Fibroblast of lung (primary cell): Measurements from ENCODE around the gene NRARP.

ENCODE experiments used
- EZH2 ChIP-seq: IDR thresholded peaks from 2 replicates; pipeline ENCODE4 v1.5.1; 2012; ENCODE audit warnings: low read length, control low read depth, mild to moderate bottlenecking; ENCODE audit errors: missing control alignments
- TF ChIP-seq, protein P1 (sequence below), 2 donors: IDR thresholded peaks in 1 of 2; conservative IDR thresholded peaks in 1 of 2; 1 replicate in 1 of 2; 2 replicates in 1 of 2; pipeline ENCODE4 v1.5.1; 2011 to 2012; ENCODE audit warnings: low read length in 2 of 2, control low read depth in 1 of 2, inconsistent platforms in 1 of 2, low read depth in 1 of 2, mild to moderate bottlenecking in 1 of 2

DNA sequence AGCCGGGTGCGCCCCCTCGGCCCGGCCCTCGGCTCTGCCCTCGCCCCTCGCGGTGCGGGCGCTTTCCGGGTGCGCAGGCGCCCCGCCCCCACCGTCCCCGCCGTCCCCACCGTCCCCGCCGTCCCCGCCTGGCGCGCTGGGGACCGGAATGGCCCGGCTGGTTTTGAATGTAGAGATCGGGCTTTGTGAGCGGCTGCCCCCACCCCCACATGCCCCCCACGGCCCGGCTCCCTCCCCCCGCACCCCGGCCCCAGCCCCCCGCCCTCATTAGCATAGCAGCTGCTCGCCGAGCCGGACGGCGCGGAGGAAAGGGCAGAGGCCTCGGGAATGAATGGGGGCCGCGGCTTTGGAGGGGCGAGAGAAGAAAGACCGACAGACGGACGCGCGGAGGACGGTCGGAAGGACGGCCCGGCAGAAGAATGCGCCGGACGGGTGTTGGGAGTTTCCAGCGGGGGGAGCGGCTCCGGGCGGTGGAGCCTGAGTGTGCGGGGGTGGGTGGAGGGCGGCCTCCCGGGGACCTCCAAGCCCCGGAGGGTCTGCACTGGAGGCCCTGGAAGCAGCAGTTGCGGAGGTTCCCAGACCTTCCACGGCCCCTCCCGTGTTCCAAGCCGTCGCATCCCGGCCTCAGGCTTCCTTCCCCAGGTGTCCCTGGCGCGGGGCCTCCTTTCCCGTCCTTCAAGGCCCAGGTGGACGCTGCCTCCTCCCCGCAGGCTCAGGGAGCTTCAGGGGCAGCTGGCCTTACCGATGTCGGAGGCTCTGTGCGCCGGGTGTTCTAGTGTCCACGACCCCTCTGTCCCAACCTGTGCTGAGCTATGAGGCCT is 6.0 kb downstream of the NRARP start:
- peak; percentile 85 for TF ChIP-seq EZH2
- TF ChIP-seq, protein P1, sequence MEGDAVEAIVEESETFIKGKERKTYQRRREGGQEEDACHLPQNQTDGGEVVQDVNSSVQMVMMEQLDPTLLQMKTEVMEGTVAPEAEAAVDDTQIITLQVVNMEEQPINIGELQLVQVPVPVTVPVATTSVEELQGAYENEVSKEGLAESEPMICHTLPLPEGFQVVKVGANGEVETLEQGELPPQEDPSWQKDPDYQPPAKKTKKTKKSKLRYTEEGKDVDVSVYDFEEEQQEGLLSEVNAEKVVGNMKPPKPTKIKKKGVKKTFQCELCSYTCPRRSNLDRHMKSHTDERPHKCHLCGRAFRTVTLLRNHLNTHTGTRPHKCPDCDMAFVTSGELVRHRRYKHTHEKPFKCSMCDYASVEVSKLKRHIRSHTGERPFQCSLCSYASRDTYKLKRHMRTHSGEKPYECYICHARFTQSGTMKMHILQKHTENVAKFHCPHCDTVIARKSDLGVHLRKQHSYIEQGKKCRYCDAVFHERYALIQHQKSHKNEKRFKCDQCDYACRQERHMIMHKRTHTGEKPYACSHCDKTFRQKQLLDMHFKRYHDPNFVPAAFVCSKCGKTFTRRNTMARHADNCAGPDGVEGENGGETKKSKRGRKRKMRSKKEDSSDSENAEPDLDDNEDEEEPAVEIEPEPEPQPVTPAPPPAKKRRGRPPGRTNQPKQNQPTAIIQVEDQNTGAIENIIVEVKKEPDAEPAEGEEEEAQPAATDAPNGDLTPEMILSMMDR (conservative IDR thresholded peaks at IDR 0.05 in 1 of 2, IDR thresholded peaks at IDR 0.05 in 1 of 2; ENCODE audit: low read depth in 1 of 2, low read length in 2 of 2), result no peak
